ENCODE data around the gene KRT77.

KRT77 gene

GRCh38 chr12:52648012-52648550 lies 55.2 kb downstream of the KRT77 start:
- Histone ChIP-seq H2BK120ac (ENCODE audit: low read depth, low read length) (no peak overlapping the region), H3K36me3 (replicated peaks in 1 of 2; ENCODE audit: control insufficient read depth in 2 of 2, insufficient read depth in 2 of 2, low read length in 2 of 2) (no peaks in the 10 kb centered on the region), H3K27me3 (ENCODE audit: control insufficient read depth in 3 of 3, insufficient read depth in 3 of 3, low read depth in 1 of 3, low read length in 3 of 3) (peaks cover 0 to 10% (median 0%) of the 10 kb centered on the region in 3 experiments), H3K4me1 (ENCODE audit: control insufficient read depth in 2 of 2, insufficient read depth in 1 of 2, low read depth in 1 of 2, low read length in 2 of 2) (peaks cover 0 to 3% of the 10 kb centered on the region in 2 donors), H3K27ac (replicated peaks; ENCODE audit: low read length) (no peak overlapping the region), H2BK15ac (ENCODE audit: low read length) (no peak overlapping the region), H4K91ac (ENCODE audit: low read depth, low read length, poor library complexity) (no peak overlapping the region), H3K4me3 (ENCODE audit: low read length in 2 of 2) (no peak overlapping the region), H3K14ac (ENCODE audit: low read length) (no peak overlapping the region), H3K9me3 (replicated peaks in 1 of 2; ENCODE audit: control insufficient read depth in 2 of 2, insufficient read depth in 1 of 2, low read depth in 1 of 2, low read length in 2 of 2) (peaks cover 0 to 2% of the 10 kb centered on the region in 2 donors), H3K18ac (ENCODE audit: low read length) (no peak overlapping the region), H3K9ac (ENCODE audit: low read depth, low read length, poor library complexity) (no peak overlapping the region), H3K79me1 (ENCODE audit: low read depth, low read length) (no peaks in the 10 kb centered on the region), H2AK5ac (ENCODE audit: low read depth, low read length) (no peak overlapping the region), H4K8ac (ENCODE audit: low read depth, low read length) (no peak overlapping the region), H2BK12ac (ENCODE audit: low read length) (no peak overlapping the region), H3K23ac (ENCODE audit: low read depth, low read length, poor library complexity) (no peak overlapping the region), H3K4me2 (ENCODE audit: insufficient read depth, low read length, poor library complexity, severe bottlenecking) (no peak overlapping the region), H3K4ac (ENCODE audit: low read length) (no peak overlapping the region), H2AFZ (ENCODE audit: low read length) (no peak overlapping the region), H2BK5ac (ENCODE audit: low read length) (no peak overlapping the region)
- no peak for DNase-seq (ENCODE audit: low spot score)
- no CpG with 5 or more reads among the region's 8 CpGs for WGBS, 2 donors (ENCODE audit: extremely low coverage in 2 of 2, insufficient read length in 2 of 2, insufficient replicate concordance in 1 of 2)

- Histone ChIP-seq H3K23ac (ENCODE audit: low read depth, low read length, poor library complexity) (no peak overlapping the region), H2BK15ac (ENCODE audit: low read length) (no peak overlapping the region), H3K4me2 (ENCODE audit: insufficient read depth, low read length, poor library complexity, severe bottlenecking) (no peak overlapping the region), H3K4ac (ENCODE audit: low read length) (no peak overlapping the region), H3K9me3 (replicated peaks in 1 of 2; ENCODE audit: control insufficient read depth in 2 of 2, insufficient read depth in 1 of 2, low read depth in 1 of 2, low read length in 2 of 2) (peaks cover 0 to 2% of the 10 kb centered on the region in 2 donors), H3K9ac (ENCODE audit: low read depth, low read length, poor library complexity) (no peak overlapping the region), H3K27ac (replicated peaks; ENCODE audit: low read length) (no peak overlapping the region), H3K18ac (ENCODE audit: low read length) (no peak overlapping the region), H4K8ac (ENCODE audit: low read depth, low read length) (no peak overlapping the region), H3K14ac (ENCODE audit: low read length) (no peak overlapping the region), H3K79me1 (ENCODE audit: low read depth, low read length) (no peaks in the 10 kb centered on the region), H2BK5ac (ENCODE audit: low read length) (no peak overlapping the region), H3K36me3 (replicated peaks in 1 of 2; ENCODE audit: control insufficient read depth in 2 of 2, insufficient read depth in 2 of 2, low read length in 2 of 2) (no peaks in the 10 kb centered on the region), H3K4me1 (ENCODE audit: control insufficient read depth in 2 of 2, insufficient read depth in 1 of 2, low read depth in 1 of 2, low read length in 2 of 2) (peaks cover 0 to 3% of the 10 kb centered on the region in 2 donors), H3K27me3 (ENCODE audit: control insufficient read depth in 3 of 3, insufficient read depth in 3 of 3, low read depth in 1 of 3, low read length in 3 of 3) (peaks cover 0 to 10% (median 0%) of the 10 kb centered on the region in 3 experiments), H2BK12ac (ENCODE audit: low read length) (no peak overlapping the region), H3K4me3 (ENCODE audit: low read length in 2 of 2) (no peak overlapping the region), H2BK120ac (ENCODE audit: low read depth, low read length) (no peak overlapping the region), H2AFZ (ENCODE audit: low read length) (no peak overlapping the region), H4K91ac (ENCODE audit: low read depth, low read length, poor library complexity) (no peak overlapping the region), H2AK5ac (ENCODE audit: low read depth, low read length) (no peak overlapping the region)
- no peak for DNase-seq (ENCODE audit: low spot score)
- WGBS, 2 donors (ENCODE audit: extremely low coverage in 2 of 2, insufficient read length in 2 of 2, insufficient replicate concordance in 1 of 2): no CpG with 5 or more reads among the region's 9 CpGs
Measured at GRCh38 chr12:52647601-52648000, 55.7 kb downstream of the KRT77 start.

- Histone ChIP-seq H2AFZ (ENCODE audit: low read length) (no peak overlapping the region), H3K18ac (ENCODE audit: low read length) (no peak overlapping the region), H3K9me3 (replicated peaks in 1 of 2; ENCODE audit: control insufficient read depth in 2 of 2, insufficient read depth in 1 of 2, low read depth in 1 of 2, low read length in 2 of 2) (no peaks in the 10 kb centered on the region), H3K36me3 (replicated peaks in 1 of 2; ENCODE audit: control insufficient read depth in 2 of 2, insufficient read depth in 2 of 2, low read length in 2 of 2) (no peaks in the 10 kb centered on the region), H2BK12ac (ENCODE audit: low read length) (no peak overlapping the region), H3K23ac (ENCODE audit: low read depth, low read length, poor library complexity) (peak overlapping the region; percentile 13), H3K9ac (ENCODE audit: low read depth, low read length, poor library complexity) (no peak overlapping the region), H3K27me3 (ENCODE audit: control insufficient read depth in 3 of 3, insufficient read depth in 3 of 3, low read depth in 1 of 3, low read length in 3 of 3) (peaks cover 0 to 10% (median 0%) of the 10 kb centered on the region in 3 experiments), H3K4ac (ENCODE audit: low read length) (no peak overlapping the region), H3K14ac (ENCODE audit: low read length) (no peak overlapping the region), H3K4me1 (ENCODE audit: control insufficient read depth in 2 of 2, insufficient read depth in 1 of 2, low read depth in 1 of 2, low read length in 2 of 2) (peaks cover 0 to 9% of the 10 kb centered on the region in 2 donors), H4K8ac (ENCODE audit: low read depth, low read length) (no peak overlapping the region), H2BK120ac (ENCODE audit: low read depth, low read length) (no peak overlapping the region), H3K4me3 (ENCODE audit: low read length in 2 of 2) (no peak overlapping the region), H3K27ac (replicated peaks; ENCODE audit: low read length) (no peak overlapping the region), H2BK5ac (ENCODE audit: low read length) (no peak overlapping the region), H2AK5ac (ENCODE audit: low read depth, low read length) (no peak overlapping the region), H3K4me2 (ENCODE audit: insufficient read depth, low read length, poor library complexity, severe bottlenecking) (no peak overlapping the region), H4K91ac (ENCODE audit: low read depth, low read length, poor library complexity) (no peak overlapping the region), H2BK15ac (ENCODE audit: low read length) (no peak overlapping the region), H3K79me1 (ENCODE audit: low read depth, low read length) (no peaks in the 10 kb centered on the region)
- DNase-seq (ENCODE audit: low spot score): no peak
- WGBS, 2 donors (ENCODE audit: extremely low coverage in 2 of 2, insufficient read length in 2 of 2, insufficient replicate concordance in 1 of 2): no CpG with 5 or more reads among the region's 12 CpGs
Measured at GRCh38 chr12:52646613-52647012, 56.7 kb downstream of the KRT77 start.

GRCh38 chr12:52645982-52646381 lies 57.3 kb downstream of the KRT77 start:
- H3K23ac ChIP-seq (ENCODE audit: low read depth, low read length, poor library complexity): no peak overlapping the region
- H2AFZ ChIP-seq (ENCODE audit: low read length): no peak overlapping the region
- H3K79me1 ChIP-seq (ENCODE audit: low read depth, low read length): no peaks in the 10 kb centered on the region
- H3K4me1 ChIP-seq (ENCODE audit: control insufficient read depth in 2 of 2, insufficient read depth in 1 of 2, low read depth in 1 of 2, low read length in 2 of 2): peaks cover 0 to 9% of the 10 kb centered on the region in 2 donors
- no peak overlapping the region for H3K4me3 ChIP-seq (ENCODE audit: low read length in 2 of 2)
- no peak overlapping the region for H2BK12ac ChIP-seq (ENCODE audit: low read length)
- no peak overlapping the region for H2BK5ac ChIP-seq (ENCODE audit: low read length)
- H2BK15ac ChIP-seq (ENCODE audit: low read length): no peak overlapping the region
- H3K36me3 ChIP-seq (replicated peaks in 1 of 2; ENCODE audit: control insufficient read depth in 2 of 2, insufficient read depth in 2 of 2, low read length in 2 of 2): no peaks in the 10 kb centered on the region
- no peak overlapping the region for H3K18ac ChIP-seq (ENCODE audit: low read length)
- H3K4ac ChIP-seq (ENCODE audit: low read length): no peak overlapping the region
- WGBS, 2 donors (ENCODE audit: extremely low coverage in 2 of 2, insufficient read length in 2 of 2, insufficient replicate concordance in 1 of 2): no CpG with 5 or more reads among the region's 4 CpGs
- H4K91ac ChIP-seq (ENCODE audit: low read depth, low read length, poor library complexity): no peak overlapping the region
- H4K8ac ChIP-seq (ENCODE audit: low read depth, low read length): no peak overlapping the region
- H3K14ac ChIP-seq (ENCODE audit: low read length): no peak overlapping the region
- no peaks in the 10 kb centered on the region for H3K9me3 ChIP-seq (replicated peaks in 1 of 2; ENCODE audit: control insufficient read depth in 2 of 2, insufficient read depth in 1 of 2, low read depth in 1 of 2, low read length in 2 of 2)
- H3K9ac ChIP-seq (ENCODE audit: low read depth, low read length, poor library complexity): no peak overlapping the region
- H3K27me3 ChIP-seq (ENCODE audit: control insufficient read depth in 3 of 3, insufficient read depth in 3 of 3, low read depth in 1 of 3, low read length in 3 of 3): peaks cover 0 to 10% (median 0%) of the 10 kb centered on the region in 3 experiments
- H3K27ac ChIP-seq (replicated peaks; ENCODE audit: low read length): no peak overlapping the region
- no peak overlapping the region for H3K4me2 ChIP-seq (ENCODE audit: insufficient read depth, low read length, poor library complexity, severe bottlenecking)
- H2BK120ac ChIP-seq (ENCODE audit: low read depth, low read length): no peak overlapping the region
- DNase-seq (ENCODE audit: low spot score): no peak
- H2AK5ac ChIP-seq (ENCODE audit: low read depth, low read length): no peak overlapping the region

Measured in neuronal stem cell (in vitro differentiated cells).